Breast epithelium (tissue), 3 donors: ENCODE data around the gene SYN1.

Source experiments
- CTCF ChIP-seq, 3 donors: fragments of 450-650 bp; IDR thresholded peaks; one replicate each; pipeline ENCODE4 v1.5.1; 2016 to 2017; ENCODE audit warnings: antibody characterized with exemption in 3 of 3, mild to moderate bottlenecking in 3 of 3, moderate library complexity in 3 of 3
- POLR2A ChIP-seq: fragments of 450-650 bp; IDR thresholded peaks from one replicate; pipeline ENCODE4 v1.6.1; 2016; ENCODE audit warnings: antibody characterized with exemption, mild to moderate bottlenecking, moderate library complexity
- POLR2AphosphoS5 ChIP-seq, 3 donors: sonication (generic); formaldehyde crosslinking; IDR thresholded peaks; one replicate each; pipeline ENCODE4 v1.6.1; 2017; ENCODE audit warnings: antibody characterized with exemption in 3 of 3

- TF ChIP-seq CTCF (IDR thresholded peaks at IDR 0.05) (no peak), POLR2A (no peak), POLR2AphosphoS5 (IDR thresholded peaks at IDR 0.05) (no peak)
Measured at GRCh38 chrX:47529548-47529947, 90.1 kb downstream of the SYN1 start.
